Suprapubic skin (tissue), 4 donors: ENCODE measurements around the gene SETD5. TPM values are rescaled to one million over a fixed set of nuclear protein-coding genes. Genes with fewer than 3 reads are reported as not detected.

ENCODE experiments used
- DNase-seq, 2 donors: peaks; one replicate each; pipeline ENCODE4 v3.0.0-alpha.2; 2019; ENCODE audit warnings: low spot score in 2 of 2
- H3K27ac ChIP-seq: fragments of 200-600 bp; sonication (generic); one replicate; pipeline ENCODE4 v1.5.1; 2019
- H3K27me3 ChIP-seq: fragments of 200-600 bp; sonication (generic); one replicate; pipeline ENCODE4 v1.5.1; 2019
- H3K36me3 ChIP-seq: fragments of 200-600 bp; sonication (generic); one replicate; pipeline ENCODE4 v1.5.1; 2019
- H3K4me1 ChIP-seq: fragments of 200-600 bp; sonication (generic); one replicate; pipeline ENCODE4 v1.5.1; 2019
- H3K4me3 ChIP-seq: fragments of 200-600 bp; sonication (generic); one replicate; pipeline ENCODE4 v1.5.1; 2019; ENCODE audit warnings: mild to moderate bottlenecking
- H3K9me3 ChIP-seq: fragments of 200-600 bp; sonication (generic); one replicate; pipeline ENCODE4 v1.5.1; 2019
- EP300 ChIP-seq: sonication (generic); formaldehyde crosslinking; IDR thresholded peaks from one replicate; pipeline ENCODE4 v1.6.1; 2017; ENCODE audit warnings: antibody characterized with exemption
- POLR2A ChIP-seq, 2 donors: fragments of 450-650 bp; IDR thresholded peaks; one replicate each; pipeline ENCODE4 v1.6.1; 2017; ENCODE audit warnings: antibody characterized with exemption in 2 of 2, mild to moderate bottlenecking in 2 of 2, moderate library complexity in 2 of 2
- POLR2AphosphoS5 ChIP-seq, 3 donors: sonication (generic); formaldehyde crosslinking; IDR thresholded peaks; one replicate each; pipeline ENCODE4 v1.6.1; 2017; ENCODE audit warnings: antibody characterized with exemption in 3 of 3
- WGBS: methylation state at CpG from one replicate; pipeline ENCODE4 v1.1.5; 2018; 5-methylcytosine and 5-hydroxymethylcytosine counted together
- total RNA-seq, 4 donors: library from RNA; depleted of rRNA; stranded (reverse); fragments of >200 nt; gene quantifications; one replicate each; pipeline ENCODE4 v1.1.0, GENCODE V29; 2016
- TF ChIP-seq, protein P1 (sequence below), 2 donors: fragments of 200-600 bp in 1 of 2; fragments of 450-650 bp in 1 of 2; sonication (generic) in 1 of 2; IDR thresholded peaks; one replicate each; pipeline ENCODE4 v1.5.1; 2016 to 2019; ENCODE audit warnings: antibody characterized with exemption in 2 of 2, mild to moderate bottlenecking in 1 of 2, moderate library complexity in 1 of 2

Gene SETD5
- total RNA-seq, 4 donors from 2014 or later, result 72.5 to 272 (median 108) TPM

DNA sequence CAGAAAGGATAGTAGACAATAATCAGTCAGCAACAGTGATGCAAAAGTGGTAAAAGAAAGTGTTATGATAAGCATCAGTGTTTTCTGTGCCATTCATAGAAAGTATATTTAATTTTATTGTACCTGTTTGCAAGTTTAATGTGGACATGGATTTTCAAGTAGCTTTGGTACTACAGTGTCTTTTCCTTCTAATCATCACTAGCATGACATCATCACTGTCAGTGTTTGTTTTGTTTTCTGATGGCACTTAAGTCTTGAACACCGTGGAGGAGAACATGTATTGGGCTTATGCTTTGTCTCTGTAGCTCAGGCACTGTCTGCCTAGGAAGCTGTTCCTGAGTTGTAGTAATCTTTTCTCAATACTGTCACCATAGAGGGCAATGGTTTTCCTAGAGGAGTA is 41.9 kb downstream of the SETD5 start:
- Histone ChIP-seq H3K9me3 (no peaks in the 10 kb centered on the region), H3K27me3 (no peaks in the 10 kb centered on the region), H3K4me1 (no peaks in the 10 kb centered on the region), H3K27ac (no peak overlapping the region), H3K4me3 (no peak overlapping the region), H3K36me3 (peaks cover 100% of the 10 kb centered on the region)
- no peak for DNase-seq
- 27% methylated on average over 1 of the region's 1 CpG for WGBS
- TF ChIP-seq POLR2A (IDR thresholded peaks at IDR 0.05), result no peak
- no peak for TF ChIP-seq EP300
- TF ChIP-seq, protein P1, sequence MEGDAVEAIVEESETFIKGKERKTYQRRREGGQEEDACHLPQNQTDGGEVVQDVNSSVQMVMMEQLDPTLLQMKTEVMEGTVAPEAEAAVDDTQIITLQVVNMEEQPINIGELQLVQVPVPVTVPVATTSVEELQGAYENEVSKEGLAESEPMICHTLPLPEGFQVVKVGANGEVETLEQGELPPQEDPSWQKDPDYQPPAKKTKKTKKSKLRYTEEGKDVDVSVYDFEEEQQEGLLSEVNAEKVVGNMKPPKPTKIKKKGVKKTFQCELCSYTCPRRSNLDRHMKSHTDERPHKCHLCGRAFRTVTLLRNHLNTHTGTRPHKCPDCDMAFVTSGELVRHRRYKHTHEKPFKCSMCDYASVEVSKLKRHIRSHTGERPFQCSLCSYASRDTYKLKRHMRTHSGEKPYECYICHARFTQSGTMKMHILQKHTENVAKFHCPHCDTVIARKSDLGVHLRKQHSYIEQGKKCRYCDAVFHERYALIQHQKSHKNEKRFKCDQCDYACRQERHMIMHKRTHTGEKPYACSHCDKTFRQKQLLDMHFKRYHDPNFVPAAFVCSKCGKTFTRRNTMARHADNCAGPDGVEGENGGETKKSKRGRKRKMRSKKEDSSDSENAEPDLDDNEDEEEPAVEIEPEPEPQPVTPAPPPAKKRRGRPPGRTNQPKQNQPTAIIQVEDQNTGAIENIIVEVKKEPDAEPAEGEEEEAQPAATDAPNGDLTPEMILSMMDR (IDR thresholded peaks at IDR 0.05), result no peak
- no peak for TF ChIP-seq POLR2AphosphoS5 (IDR thresholded peaks at IDR 0.05)

DNA sequence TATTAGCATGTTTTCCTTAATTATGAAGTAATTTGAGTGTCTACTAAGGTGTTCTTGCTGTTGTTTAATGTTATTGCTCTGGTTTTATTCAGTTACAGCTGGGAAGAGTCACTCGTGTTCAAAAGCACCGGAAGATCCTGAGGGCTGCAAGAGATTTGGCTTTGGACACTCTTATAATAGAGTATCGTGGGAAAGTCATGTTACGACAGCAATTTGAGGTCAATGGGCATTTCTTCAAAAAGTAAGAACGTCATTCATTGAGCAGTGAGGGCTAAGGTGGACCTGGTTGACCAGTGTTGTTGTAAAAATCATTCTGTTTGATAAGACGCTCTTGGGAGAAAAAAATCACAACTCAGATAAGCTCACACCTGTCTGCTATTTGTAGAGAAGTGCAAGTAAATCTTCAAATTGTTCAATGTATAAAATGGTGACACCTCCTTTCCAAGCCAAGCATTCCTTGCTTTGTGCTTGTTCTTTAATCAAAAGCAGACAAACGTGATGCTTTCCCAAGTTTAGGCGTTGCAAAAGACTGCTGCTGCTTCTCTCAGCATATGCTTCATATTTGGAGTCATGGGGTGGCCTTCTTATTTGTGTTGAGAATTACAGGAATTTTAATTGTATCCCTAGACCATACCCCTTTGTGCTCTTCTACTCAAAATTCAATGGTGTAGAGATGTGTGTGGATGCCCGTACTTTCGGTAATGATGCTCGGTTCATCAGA is 44.2 kb downstream of the SETD5 start:
- H3K4me3 ChIP-seq, result no peak overlapping the region
- DNase-seq, result no peak
- H3K27me3 ChIP-seq, result no peaks in the 10 kb centered on the region
- peaks cover 100% of the 10 kb centered on the region for H3K36me3 ChIP-seq
- H3K4me1 ChIP-seq, result no peaks in the 10 kb centered on the region
- no peak for TF ChIP-seq POLR2A (IDR thresholded peaks at IDR 0.05)
- TF ChIP-seq EP300, result no peak
- TF ChIP-seq, protein P1 (IDR thresholded peaks at IDR 0.05), result no peak
- TF ChIP-seq POLR2AphosphoS5 (IDR thresholded peaks at IDR 0.05), result no peak
- WGBS, result 76% methylated on average over 11 of the region's 11 CpGs
- H3K27ac ChIP-seq, result no peak overlapping the region
- no peaks in the 10 kb centered on the region for H3K9me3 ChIP-seq

DNA sequence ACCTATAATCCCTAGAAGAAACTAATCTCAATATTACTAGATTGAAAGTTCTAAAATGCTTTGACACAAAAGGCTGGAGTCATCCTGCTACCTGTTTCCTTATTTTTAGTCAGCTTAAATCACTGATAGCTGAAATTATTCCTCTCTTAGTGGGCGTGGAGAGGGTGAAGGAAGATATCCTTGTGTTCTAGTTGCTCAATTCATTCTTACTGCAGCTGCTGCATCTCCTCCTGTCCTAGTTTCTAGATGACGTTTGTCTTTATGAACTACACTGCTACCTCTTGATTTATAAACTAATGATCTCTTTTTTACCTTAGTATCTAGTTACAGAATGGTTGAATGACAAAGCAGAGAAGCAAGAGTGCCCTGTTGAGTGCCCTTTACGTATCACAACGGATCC is 50.7 kb downstream of the SETD5 start:
- DNase-seq, result no peak
- TF ChIP-seq, protein P1 (IDR thresholded peaks at IDR 0.05), result no peak
- no peak for TF ChIP-seq EP300
- TF ChIP-seq POLR2AphosphoS5 (IDR thresholded peaks at IDR 0.05), result no peak
- no peak for TF ChIP-seq POLR2A (IDR thresholded peaks at IDR 0.05)
- peaks cover 97% of the 10 kb centered on the region for H3K36me3 ChIP-seq

DNA sequence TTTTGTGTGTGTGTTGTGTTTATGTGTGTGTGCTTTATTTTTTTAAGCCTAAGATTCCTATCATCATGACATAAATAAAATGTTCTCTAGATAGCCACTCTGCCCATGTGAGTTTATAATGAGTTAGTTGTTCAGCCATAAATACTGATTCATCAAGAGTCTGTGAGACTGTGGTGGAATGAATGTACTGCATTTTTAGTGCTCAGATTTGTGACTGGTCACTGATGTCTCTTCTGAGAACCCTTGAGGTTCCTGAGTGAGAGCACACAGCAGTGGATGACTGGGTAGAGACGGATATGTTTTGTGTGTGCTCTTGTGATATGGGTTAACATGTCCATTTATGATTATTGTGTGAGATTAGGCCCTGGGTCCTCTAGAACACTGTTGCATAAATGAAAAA is 51.2 kb downstream of the SETD5 start:
- DNase-seq, result no peak
- Histone ChIP-seq H3K4me3 (no peak overlapping the region), H3K27me3 (no peaks in the 10 kb centered on the region), H3K9me3 (no peaks in the 10 kb centered on the region), H3K4me1 (no peaks in the 10 kb centered on the region), H3K27ac (no peak overlapping the region), H3K36me3 (peaks cover 97% of the 10 kb centered on the region)
- TF ChIP-seq POLR2A (IDR thresholded peaks at IDR 0.05) (no peak), EP300 (no peak), POLR2AphosphoS5 (IDR thresholded peaks at IDR 0.05) (no peak)
- TF ChIP-seq, protein P1 (IDR thresholded peaks at IDR 0.05), result no peak
- WGBS, result 87% methylated on average over 1 of the region's 1 CpG

More for the DNA sequence above, 50.7 kb downstream of the SETD5 start:
- Histone ChIP-seq H3K4me1 (no peaks in the 10 kb centered on the region), H3K27me3 (no peaks in the 10 kb centered on the region), H3K4me3 (no peak overlapping the region), H3K9me3 (no peaks in the 10 kb centered on the region), H3K27ac (no peak overlapping the region)
- WGBS, result 81% methylated on average over 4 of the region's 4 CpGs

DNA sequence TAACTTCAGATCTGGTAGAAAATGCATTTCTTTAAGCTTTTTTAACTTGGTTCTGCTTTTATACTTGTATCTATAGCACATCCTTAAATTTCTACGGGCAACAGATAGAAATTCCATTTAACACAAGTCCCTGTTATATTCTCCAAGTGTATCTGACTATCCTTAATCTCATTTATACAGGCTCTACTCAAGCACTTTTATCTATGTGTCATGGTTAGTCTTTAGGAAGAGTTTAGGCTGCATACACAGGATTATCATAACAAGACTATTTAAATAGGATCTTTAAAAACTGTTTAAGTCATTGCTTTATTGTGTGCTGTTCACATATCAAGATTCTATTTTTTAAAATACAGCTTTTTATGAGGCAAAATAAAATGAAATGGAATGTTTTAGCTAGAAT is 52.7 kb downstream of the SETD5 start:
- WGBS, result 84% methylated on average over 1 of the region's 1 CpG
- Histone ChIP-seq H3K4me1 (no peaks in the 10 kb centered on the region), H3K36me3 (peaks cover 90% of the 10 kb centered on the region)

More for the DNA sequence above, 52.7 kb downstream of the SETD5 start:
- no peak overlapping the region for H3K4me3 ChIP-seq
- H3K27ac ChIP-seq, result no peak overlapping the region
- TF ChIP-seq, protein P1 (IDR thresholded peaks at IDR 0.05), result no peak
- TF ChIP-seq EP300 (no peak), POLR2A (IDR thresholded peaks at IDR 0.05) (no peak), POLR2AphosphoS5 (IDR thresholded peaks at IDR 0.05) (no peak)
- H3K9me3 ChIP-seq, result no peaks in the 10 kb centered on the region
- no peak for DNase-seq
- no peaks in the 10 kb centered on the region for H3K27me3 ChIP-seq
